Stomach (tissue), 4 donors: ENCODE measurements around the gene YPEL4.

Source experiments
- CTCF ChIP-seq, 7 experiments: fragments of 450-650 bp in 4 of 7; fragments of 200-600 bp in 3 of 7; sonication (generic) in 3 of 7; IDR thresholded peaks; one replicate each; pipeline ENCODE4 v1.5.1; 2016 to 2019; ENCODE audit warnings: antibody characterized with exemption in 7 of 7, control low read depth in 2 of 7, mild to moderate bottlenecking in 1 of 7
- EP300 ChIP-seq: sonication (generic); formaldehyde crosslinking; IDR thresholded peaks from one replicate; pipeline ENCODE4 v1.6.1; 2017; ENCODE audit warnings: antibody characterized with exemption
- POLR2A ChIP-seq, 4 donors: fragments of 450-650 bp; IDR thresholded peaks; one replicate each; pipeline ENCODE4 v1.6.1; 2016; ENCODE audit warnings: antibody characterized with exemption in 4 of 4, control low read depth in 2 of 4, mild to moderate bottlenecking in 1 of 4, moderate library complexity in 1 of 4
- POLR2AphosphoS5 ChIP-seq, 3 donors: sonication (generic); formaldehyde crosslinking; IDR thresholded peaks; one replicate each; pipeline ENCODE4 v1.6.1; 2016; ENCODE audit warnings: antibody characterized with exemption in 3 of 3

DNA sequence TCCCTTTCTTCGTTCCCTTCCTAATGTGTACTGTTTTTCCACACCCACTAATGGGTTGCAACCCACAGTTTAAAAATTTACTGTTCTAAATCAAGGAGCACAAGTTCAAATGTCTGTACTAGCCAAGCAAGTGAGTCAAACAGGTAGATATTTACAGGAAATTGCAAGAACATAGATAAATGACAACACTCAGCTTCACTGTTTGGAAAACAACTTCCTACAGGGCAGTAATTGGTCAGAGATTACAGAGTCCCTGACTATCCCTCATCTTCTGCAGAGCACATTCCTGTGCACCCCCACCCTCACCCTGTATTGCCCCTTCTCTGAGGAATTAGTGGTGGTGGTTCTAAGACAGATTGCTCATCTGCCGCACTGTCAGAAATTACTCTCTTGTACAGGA lies 50.3 kb downstream of the YPEL4 start:
- TF ChIP-seq CTCF (IDR thresholded peaks at IDR 0.05) = no peak
- no peak for TF ChIP-seq POLR2AphosphoS5 (IDR thresholded peaks at IDR 0.05)
- TF ChIP-seq POLR2A (IDR thresholded peaks at IDR 0.05) = no peak
- no peak for TF ChIP-seq EP300
